Anterior cingulate cortex (tissue), 58 donors: ENCODE results near the gene CD276.
"Not testable (repeated sequence)": the region's sequence is repeated elsewhere in the genome, so short reads cannot be mapped to it uniquely, and the experiment has no call there.

Experiments used
- DNase-seq, 58 donors: peaks; one replicate each; lab custom pipeline; 2025; lab: John Stamatoyannopoulos, UW

Gene CD276

DNA sequence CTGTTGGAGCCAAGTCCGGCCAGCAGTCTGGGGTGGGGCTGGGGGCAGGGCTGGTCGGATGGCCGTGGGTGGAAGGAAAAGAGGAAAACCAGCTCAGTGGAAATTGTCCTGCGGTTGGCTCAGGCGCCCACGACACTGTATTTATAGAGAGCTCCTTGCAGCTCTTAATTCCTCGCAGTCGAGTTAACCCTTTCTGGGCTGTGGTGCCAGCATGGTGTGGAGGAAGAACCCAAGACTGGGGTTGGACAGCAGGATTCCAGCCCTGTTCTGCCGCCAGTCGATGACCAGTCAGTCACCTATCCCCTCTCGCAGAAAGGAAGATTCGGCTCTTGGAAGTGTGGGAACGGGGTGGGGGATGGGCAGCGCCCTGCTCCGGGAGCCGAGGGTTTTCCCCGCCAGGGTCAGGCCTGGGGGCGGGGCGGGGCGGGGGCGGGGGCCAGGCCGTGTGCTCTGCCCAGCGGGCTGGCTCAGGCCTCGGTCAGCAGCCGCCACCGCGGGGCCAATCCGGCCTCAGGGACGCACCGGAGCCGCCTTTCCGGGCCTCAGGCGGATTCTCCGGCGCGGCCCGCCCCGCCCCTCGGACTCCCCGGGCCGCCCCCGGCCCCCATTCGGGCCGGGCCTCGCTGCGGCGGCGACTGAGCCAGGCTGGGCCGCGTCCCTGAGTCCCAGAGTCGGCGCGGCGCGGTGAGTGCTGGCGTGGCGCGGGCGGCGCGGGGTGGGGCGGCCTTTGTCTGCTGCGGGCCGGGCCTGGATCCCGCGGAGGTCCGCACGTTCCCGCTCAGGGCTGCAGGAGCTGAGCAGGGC lies at the start of gene CD276:
Gene CD276, plus strand, starts transcription at position 607 of the 804 bp plus-strand sequence. CDS start 15,257 bp downstream, outside the sequence.
- DNase-seq, result peak in 49 of 58 donors; percentile 21 to 78 (median 53)

DNA sequence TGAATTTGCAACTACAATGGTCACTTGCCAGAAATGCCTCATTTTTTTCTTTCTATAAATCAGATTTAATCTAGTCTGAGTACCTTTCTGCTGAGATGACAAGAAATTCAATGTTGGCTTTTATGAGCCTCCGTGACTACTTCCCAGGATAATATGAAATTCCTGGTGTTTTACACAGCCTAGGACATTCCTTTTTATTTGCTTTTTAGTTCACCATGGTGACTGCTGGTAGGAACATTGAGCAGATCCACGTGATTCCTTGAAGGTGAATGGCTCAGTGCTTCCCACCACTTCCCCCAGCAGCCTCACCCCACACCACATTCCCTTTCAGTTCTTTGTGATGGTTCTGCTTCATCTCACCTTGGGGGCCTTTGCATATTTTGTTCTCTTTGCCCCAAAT lies 46.7 kb upstream of the CD276 start:
- no peak for DNase-seq

DNA sequence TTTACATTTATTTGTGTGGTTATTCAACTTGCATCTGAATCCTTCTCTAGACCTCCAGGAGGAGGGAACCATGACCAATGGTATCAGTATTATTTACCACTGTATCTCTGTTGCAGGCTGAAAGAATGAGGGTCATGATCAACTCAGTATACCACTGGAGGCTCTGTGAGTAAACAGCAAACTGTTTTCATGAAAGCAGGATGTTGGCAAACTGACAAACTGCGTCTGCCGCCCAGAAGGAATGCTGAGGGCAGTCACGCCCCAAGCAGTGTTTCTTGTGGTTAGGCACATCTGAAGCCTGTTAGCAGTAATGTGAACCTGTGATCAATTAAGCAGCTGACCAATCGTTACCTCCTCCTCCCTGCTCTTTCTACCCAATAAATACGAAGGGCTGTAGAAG lies 44.7 kb upstream of the CD276 start:
- DNase-seq, result not testable (repeated sequence)

DNA sequence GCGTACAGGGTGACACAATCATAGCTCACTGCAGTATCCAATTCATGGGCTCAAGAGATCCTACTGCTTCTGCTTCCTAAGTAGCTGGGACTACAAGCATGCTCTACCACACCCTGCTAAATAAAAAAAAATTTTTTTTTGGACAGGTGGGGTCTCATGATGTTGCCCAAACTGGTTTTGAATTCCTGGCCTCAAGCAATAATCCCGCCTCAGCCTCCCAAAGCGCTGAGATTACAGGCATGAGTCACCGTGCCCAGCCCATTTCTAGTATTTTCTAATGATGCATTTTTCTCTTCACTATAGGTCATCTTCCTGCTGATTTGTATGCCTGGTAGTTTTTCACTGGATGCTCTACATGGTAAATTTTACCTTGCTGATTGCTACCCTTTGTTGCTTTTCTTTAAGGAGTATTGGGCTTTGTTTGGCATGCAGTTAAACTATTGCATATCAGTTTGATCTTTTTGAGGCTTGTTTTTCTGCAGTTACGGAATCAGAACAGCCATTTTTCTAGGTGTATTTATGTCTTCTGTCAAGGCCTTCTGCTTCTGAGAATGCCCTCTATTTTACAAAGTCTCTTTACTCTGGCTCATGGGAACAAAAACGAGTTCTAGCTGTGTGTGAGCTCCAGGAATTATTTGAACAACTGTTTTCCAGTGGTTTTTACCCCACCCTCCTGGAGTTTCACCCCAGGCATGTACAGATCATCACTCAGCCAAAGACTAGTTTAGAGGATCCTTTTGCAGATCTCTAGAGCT lies 36.7 kb upstream of the CD276 start:
- no peak for DNase-seq

DNA sequence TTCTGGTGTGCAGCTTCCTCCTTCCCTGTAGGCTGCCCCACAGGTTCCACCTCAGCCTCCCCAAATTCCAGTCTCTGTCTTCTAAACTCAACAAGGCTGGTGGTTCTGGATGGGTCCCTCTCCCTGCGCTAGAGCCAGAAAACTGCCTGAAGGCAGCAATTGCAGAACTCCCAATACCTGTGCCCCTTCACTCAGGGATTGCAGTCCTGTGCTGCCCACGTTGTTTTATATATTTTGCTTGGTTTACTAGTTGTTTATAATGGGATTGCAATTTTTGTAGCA lies 36.2 kb upstream of the CD276 start:
- DNase-seq, result no peak

DNA sequence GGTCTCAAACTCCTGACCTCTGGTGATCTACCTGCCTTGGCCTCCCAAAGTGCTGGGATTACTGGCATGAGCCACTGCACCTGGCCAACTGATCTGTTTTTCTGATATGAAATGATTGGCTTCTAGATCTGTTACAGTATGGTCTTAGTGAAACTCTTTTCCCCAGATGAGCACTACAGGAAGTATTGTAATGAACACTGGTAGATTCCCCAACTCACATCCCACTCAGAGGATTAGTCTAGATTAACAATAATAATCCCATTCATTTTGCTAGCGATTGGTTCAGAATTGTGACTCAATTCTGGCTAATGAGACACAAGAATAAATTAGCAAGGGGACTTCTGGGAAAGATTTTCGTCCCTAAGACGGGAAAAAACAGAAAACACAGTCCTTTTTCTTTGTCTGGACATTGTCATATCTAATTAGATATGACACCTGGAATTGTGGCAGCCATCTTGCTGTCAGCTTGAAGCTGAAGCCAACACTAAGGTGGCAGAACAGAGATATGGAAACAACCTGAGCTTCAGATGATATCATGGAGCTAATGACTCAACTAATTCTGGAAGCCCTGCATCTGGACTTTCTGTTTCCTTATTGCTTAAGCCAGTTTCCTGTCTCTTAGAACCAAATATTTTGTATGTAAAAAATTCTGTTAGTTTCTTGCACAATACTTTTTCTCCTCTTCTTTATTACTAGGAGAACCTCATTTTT lies 33.6 kb upstream of the CD276 start:
- DNase-seq, result no peak

DNA sequence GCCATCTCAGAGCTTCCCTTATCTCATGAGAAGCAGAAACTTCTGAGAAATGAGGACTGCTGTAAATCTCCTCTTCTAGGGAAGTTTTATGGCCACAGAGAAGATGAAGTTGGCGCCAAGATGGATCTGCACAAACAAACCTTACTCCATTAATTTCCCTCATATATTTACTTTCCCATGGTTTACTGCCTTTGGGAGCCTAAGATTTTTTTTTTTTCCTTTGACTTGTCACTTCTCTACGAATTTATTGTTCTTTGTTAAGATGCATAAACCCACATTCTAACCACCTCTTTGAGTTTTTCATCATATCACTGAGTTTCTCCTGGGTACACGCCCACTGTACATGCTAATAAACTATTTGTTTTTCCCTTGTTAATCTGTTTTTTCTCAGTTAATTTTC lies 29.5 kb upstream of the CD276 start:
- no peak for DNase-seq

DNA sequence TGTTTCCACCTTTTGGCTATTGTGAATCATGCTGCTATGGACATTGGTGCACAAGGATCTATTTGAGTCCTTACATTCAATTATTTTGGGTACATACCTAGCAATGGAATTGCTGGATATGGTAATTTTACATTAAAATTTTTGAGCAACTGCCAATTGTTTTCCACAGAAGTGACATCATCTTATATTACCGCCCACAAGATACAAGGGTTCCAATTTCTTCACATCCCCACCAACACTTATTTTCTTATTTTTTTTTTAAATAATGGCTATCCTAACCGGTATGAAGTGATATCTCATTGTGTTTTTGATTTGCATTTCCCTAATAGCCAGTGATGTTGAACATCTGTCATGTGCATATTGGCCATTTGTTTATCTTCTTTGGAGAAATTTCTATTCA lies 28.5 kb upstream of the CD276 start:
- DNase-seq, result no peak

DNA sequence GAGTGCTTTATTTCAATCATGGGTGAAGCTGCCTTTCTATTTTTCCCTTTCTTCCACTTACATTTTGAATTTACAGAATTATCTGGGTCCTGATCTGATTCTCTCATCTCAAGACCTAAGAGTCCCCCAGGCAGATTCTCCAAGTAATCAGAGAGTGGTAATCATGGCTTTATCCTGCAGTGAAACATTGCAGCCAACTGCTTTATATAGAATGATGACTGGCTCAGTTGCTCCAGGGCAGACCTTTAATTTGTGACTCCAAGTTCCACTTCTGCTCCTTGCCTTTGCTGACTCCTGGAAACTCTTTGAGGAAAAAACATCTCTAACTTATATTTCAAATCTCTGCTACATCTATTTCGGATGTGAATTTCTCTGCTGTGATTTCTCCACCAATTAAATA lies 25.5 kb upstream of the CD276 start:
- DNase-seq, result no peak

DNA sequence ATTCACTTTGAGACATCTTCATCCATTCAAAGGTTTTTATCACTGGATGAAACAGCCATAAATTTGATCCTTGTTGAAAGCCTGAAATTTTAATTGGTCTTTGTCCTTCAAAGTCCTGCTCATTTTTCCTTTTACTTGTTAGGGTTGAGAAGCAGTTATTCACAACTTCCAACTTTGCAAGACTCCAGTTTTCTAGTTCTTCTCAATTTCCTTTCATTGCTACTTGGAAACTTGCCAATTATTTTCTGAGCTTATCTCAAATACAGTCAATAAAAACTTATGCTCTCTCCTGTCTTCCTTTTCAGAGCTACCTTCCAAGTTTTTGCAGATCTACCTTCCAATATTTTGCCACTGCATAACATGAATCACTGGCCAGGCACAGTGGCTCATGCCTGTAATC lies 23.7 kb upstream of the CD276 start:
- DNase-seq, result no peak

DNA sequence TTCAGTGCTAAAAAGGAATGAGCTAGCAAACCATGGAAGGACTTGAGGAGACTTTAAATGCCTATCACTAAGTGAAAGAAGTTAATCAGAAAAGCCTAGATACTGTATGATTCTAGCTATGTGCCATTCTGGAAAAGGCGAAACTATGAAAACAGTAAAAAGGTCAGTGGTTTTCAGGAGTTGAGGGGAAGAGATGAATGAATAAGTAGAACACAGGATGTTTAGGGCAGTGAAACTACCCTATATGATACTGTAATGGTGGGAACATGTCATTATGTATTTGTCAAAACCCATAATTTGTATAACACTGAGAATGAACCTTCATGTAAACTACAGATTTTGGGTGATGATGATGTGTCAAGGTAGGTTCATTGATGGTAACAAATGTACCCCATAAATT lies 9.6 kb upstream of the CD276 start:
- DNase-seq, result no peak

DNA sequence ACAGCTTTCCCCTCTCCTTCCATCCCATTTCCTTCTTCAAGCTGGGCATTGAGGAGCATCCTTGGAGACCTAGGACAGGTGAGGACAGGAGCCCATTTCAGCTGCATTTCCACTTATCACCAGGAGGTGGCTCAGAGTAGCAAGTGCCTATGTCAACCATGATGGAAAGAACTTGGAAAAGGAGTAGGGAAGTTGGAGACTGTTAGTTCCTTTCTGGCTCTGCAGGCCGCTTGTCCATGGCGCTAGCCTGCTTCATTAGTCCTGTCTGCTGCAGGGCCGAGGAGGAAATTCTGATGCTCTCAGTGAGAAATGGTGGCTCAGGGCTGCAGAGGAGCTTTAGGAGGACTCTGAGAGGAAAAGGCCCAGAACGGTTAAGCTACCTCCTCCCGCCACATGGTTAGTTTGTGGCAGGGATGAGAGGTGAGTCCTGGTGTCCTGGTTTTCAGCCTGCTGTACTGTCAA lies 7.0 kb upstream of the CD276 start:
- DNase-seq, result peak in 13 of 58 donors; percentile 4 to 53 (median 16)

DNA sequence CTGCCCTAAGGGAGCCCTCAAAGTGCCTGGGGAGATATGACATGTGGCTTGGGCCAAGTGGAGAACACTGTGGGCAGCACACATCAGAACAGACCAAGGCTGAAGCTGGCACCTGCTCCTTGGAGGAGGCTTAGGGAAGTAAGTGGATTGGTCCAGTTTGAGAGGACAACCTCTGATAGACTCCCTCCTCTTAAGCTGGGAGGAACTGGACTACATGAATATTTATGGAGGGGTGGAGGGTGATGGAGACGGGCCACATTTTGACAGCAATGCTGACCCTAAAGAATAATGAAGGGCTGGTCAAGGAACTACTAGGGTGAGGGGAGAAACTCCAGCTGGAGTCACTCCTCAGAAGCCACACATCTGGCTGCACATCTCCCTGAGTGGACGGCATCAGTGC lies 6.5 kb upstream of the CD276 start:
- no peak for DNase-seq

DNA sequence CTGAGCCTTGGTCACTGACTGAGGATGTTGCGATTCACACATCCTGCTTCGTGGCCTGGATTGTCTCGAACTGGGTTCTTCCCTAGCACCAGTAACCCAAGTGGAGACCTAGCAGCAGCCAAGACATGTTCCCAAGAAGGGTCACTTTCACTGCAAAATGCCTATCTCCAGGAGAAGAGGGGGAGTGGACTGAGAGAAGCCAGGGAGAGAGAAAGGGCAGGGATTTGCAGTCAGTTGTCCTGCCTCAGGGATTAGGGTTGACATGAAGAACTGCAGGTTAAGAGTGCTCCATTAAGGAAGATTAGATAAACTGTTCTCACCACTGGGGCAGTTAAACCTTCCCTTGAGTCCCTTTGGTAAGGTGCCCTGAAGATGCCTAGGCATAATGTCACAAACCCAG lies 5.7 kb upstream of the CD276 start:
- DNase-seq, result no peak

DNA sequence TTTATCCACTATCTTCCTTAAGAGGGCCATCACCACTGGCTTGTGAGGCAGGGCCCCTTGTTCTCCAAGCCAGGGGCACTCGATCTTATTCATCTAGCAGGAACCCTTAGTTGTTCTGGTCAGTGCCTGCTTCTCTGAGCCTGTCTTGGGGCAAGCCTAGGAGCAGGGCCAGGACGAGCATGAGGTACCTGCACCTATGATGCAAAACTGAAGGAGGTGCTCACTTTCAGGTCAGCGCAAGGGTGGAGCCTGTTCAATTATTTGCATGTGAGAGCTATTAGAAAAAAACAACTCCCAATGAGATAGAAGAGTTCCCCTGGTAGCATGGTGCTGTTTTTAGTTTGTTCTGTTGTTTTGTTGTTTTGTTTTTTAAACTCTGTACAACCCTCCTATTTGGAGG lies 5.0 kb upstream of the CD276 start:
- DNase-seq, result no peak

DNA sequence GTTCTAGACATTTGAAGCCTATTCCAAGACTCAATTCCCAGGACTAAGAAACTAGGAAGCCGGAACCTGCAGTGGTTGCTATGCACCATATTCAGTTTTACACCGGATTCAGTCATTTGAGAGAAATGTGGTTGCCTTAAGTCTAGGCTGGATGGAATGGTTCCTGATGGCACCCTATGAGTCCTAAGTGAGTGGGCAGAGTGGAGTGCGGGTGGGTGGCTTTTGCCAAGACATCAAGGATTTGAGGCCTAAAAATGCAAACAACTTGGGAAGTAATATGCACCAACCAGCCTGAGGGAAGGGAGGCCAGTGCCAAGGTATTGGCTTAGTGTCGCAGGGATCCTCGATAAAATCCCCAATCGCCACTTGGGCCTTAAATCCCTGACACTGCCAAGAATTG lies 4.2 kb upstream of the CD276 start:
- peak in 3 of 58 donors; percentile 11 to 26 (median 12) for DNase-seq

DNA sequence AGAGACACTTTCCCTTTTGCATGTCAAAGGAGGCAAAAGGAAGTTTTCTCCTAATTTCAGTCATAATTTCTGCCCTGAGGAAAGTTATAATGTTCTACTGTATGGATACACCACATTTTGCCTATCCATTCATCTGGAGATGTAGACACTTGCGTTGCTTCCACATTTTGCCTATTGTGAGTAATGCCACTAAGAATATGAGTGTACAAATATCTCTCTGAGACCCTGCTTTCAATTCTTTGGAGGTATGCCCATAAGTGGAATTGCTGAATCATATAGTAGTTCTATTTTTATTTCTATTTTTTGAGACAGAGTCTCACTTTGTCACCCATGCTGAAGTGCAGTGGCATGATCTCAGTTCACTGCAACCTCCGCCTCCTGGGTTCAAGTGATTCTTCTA lies 3.6 kb upstream of the CD276 start:
- DNase-seq, result no peak

DNA sequence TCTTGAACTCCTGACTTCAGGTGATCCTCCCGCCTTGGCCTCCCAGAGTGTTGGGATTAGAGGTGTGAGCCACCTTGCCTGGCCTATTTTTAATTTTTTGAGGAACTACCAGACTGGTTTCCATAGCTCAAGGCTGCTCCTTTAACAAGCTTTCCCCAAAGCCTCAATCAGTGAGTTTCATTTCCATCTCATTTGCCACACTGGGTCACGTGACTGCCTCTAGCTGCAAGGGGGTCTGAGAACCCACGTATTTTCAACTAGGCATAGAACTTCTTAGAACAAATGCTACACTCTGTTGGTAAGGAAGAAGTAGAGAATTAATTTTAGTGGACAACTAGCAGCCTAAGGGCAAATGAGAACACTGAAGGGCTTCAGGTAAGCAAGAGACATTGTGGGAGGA lies 3.1 kb upstream of the CD276 start:
- DNase-seq, result no peak

DNA sequence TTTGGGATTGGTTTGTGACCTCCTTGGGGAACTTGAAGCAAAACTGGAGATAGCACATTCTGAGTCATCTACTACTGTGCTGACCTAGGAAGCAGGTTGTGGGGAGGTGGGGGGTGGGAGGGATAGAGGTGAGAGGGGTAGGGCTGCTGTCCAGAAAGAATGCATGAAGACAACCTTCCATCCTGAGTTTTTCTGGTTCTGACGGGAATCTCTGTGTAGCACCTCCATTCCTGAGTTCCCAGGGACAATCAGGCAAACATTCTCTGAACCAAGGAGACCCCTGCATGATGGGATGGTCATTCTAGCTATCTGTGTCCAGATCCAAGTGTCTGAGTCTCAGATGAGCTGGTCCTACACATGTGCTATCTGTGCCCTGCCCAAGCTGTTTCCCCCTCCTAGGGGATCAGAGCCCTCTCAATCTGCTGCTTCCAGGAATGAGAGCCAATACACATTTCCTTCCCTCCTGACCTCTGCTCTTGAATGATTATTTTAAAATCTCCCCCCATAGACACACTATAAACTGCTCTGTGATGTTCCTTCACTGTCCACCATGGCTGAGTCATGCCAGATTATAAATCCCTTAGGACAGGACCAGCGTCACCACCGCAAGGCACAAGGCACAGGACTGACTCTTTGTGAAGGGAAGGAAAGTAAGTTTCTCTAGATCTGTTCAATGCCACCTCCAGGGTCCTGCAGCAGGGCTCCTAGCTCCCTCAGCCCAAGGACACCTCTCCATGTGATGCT lies 2.2 kb upstream of the CD276 start:
- DNase-seq, result no peak

DNA sequence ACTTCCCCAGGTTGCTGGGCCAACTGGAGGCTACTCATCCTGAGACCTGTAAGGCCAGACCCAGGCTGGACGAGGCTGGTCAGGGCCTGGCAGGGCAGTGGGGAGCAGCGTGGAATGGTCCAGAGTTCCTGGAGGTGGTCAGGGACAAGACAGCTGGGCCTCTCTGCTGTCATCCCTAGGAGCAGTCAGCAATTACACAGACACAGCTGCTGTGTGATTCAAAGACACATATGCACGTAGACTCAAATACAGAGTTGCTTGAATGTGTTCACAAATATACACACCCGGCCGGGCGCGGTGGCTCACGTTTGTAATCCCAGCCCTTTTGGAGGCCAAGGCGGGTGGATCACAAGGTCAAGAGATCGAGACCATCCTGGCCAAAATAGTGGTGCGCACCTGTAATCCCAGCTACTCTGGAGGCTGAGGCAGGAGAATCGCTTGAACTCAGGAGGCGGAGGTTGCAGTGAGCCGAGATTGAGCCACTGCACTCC lies 1.5 kb upstream of the CD276 start:
- no peak for DNase-seq
